Activated CD4-positive, alpha-beta T cell treated with anti-CD3 and anti-CD28 coated beads, Interleukin-2, amount 50 U/mL, for 1 hour (primary cell): ENCODE measurements around the gene SSB.
A peak's percentile ranks its signal among the peaks of the same experiment; 100 is the strongest.
"Not testable (repeated sequence)": the region's sequence is repeated elsewhere in the genome, so short reads cannot be mapped to it uniquely, and the experiment has no call there.

Source experiments
- DNase-seq: peaks from one replicate; pipeline ENCODE4 v3.0.0-alpha.2; 2020

The SSB gene

GRCh38 chr2:169782513-169782912 is 16.2 kb upstream of the SSB start:
- no peak for DNase-seq

DNA sequence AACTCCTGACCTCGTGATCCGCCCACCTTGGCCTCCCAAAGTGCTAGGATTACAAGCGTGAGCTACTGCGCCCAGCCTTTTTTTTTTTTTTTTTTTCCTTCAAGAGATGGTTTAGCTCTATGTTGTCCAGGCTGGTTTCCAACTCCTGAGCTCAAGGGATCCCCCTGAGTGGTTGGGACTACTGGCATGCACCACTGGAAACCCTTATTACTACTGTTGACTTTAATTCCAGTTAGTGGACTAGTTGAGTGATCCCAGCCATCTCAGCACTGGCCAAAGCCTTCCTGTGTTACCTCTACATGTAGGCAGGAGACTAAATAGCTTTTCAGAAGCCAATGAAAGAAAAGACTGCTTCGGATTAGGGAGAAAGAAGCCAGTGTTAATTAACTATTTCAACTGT is 8.1 kb upstream of the SSB start:
- no peak for DNase-seq

- DNase-seq: no peak
These were observed 3.5 kb upstream of the SSB start for GRCh38 chr2:169795181-169795580.

DNA sequence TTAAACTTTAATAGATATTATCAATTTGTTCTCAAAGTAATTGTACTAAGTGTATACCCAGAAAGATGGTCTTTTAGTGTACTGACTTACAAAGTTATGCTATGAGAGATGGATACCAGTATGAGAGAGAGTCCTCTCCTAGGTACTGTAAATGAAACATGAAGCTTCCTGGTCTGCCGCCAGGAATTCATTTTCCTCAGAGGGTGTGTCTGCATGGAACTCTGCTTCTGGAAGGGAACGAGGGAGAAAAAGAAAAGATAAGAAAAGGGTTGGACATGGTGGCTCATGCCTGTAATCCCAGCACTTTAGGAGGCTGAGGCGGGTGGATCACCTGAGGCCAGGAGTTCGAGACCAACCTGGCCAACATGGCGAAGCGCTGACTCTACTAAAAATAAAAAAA is 2.2 kb upstream of the SSB start:
- DNase-seq: no peak

GRCh38 chr2:169797601-169798000 is 1.1 kb upstream of the SSB start:
- DNase-seq: no peak

- DNase-seq: no peak
These were observed 314 bp upstream of the SSB start for GRCh38 chr2:169798397-169798717.

DNA sequence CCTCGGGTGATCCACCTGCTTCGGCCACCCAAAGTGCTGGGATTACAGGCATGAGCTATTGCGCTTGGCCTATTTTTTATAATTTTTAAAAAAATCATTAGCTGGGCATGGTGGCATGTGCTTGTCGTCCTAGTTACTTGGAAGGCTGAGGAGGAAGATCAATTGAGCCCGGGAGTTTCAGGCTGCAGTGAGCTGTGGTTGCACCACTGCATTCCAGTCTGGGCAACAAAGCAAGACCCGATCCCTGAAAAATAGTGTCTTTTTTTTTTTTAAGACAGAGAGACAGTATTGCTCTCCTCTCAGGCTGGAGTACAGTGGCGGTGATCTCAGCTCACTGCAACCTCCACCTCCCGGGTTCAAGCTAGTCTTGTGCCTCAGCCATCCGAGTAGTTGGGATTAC is 4.8 kb downstream of the SSB start:
- no peak for DNase-seq

GRCh38 chr2:169806586-169806985 is 7.9 kb downstream of the SSB start:
- no peak for DNase-seq

GRCh38 chr2:169808221-169808620 is 9.6 kb downstream of the SSB start:
- no peak for DNase-seq

DNA sequence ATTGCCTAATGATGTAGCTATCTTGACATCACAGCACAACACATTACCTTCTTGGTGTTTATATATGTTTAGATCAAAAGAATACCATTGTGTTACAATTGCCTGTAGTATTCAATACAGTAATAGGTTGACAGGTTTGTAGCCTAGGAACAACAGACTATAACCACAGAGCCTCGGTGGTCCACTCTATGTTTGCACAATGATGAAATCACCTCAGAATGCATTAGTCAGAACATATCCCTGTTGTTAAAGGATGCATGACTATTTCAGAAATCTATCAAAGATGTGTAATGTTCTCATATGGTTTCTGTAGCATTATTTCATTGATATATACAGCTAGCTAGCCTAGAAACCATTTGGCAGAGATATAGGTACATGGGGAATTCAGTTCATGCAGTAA is 17.2 kb downstream of the SSB start:
- no peak for DNase-seq

- not testable (repeated sequence) for DNase-seq
These were observed 18.3 kb downstream of the SSB start for GRCh38 chr2:169816961-169817360.

DNA sequence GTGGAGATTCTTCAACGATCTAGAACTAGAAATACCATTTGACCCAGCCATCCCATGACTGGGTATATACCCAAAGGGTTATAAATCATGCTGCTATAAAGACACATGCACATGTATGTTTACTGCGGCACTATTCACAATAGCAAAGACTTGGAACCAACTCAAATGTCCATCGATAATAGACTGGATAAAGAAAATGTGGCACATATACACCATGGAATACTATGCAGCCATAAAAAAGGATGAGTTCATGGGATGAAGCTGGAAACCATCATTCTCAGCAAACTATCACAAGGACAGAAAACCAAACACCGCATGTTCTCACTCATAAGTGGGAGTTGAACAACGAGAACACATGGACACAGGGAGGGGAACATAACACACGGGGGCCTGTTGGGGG is 18.7 kb downstream of the SSB start:
- DNase-seq: not testable (repeated sequence)

DNA sequence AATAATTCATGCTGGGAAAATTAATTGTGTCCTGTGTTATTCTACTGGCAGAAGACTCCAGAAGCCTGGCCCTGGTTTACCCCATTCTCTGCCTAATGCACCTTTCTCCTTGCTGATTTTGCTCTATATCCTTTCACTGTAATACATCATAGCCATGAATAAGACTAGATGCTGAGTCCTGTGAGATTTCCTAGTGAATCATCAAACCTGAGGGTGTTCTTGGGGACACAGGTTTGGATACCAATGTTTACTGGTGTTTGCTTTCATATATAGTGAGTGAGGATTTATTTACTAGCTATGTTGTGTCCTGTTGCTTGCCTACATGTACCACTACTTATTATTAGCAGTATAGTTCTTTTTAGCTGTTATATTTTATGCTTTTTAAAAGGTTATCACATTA is 19.6 kb downstream of the SSB start:
- DNase-seq: no peak

DNA sequence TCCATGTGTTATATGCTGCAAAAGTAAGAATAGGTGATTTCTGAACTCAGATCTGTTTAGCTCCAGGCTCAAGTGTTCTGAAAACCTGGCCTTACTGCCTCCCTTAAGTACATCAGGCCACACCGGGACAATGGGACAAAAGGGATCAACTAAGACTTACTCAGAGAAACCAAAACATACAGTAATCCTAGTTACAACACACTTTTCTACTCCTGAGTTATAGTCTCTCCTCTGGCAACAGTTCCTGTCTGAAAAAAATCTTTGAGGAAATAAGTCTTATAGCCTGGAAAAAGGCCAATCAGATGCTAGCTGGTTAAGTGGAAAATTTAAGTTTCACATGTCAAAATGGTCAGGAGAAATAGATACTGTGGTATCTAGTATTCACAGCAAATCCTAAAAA is 20.4 kb downstream of the SSB start:
- no peak for DNase-seq

- DNase-seq: not testable (repeated sequence)
These were observed 21.4 kb downstream of the SSB start for GRCh38 chr2:169820101-169820500.

DNA sequence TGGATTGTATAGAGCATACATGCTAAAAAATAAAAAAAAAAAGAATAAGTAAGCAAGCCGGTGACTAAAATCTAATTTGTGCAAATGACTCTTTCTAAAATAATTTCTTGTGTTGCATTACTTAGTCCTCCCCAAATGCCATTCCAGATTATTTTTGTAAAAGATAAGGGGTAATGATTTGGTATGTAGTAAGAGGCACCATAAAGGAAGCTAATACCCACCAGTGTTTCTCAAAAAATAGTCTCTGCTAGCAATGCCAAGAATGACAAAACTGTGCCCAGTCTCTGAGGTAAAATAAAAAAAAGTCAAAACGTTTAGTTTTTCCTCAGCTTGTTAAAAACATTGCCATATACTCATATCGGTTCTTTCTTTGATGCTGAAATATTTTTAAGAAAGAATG is 23.4 kb downstream of the SSB start:
- no peak for DNase-seq

- DNase-seq: no peak
These were observed 24.2 kb downstream of the SSB start for GRCh38 chr2:169822785-169823392.

- DNase-seq: no peak
These were observed 25.3 kb downstream of the SSB start for GRCh38 chr2:169823996-169824372.

GRCh38 chr2:169824373-169825333 is 26.0 kb downstream of the SSB start, which contains the start of gene METTL5:
Gene METTL5, minus strand, starts transcription at chr2:169824905. Its CDS starts 308 bp downstream, at chr2:169824597.
- DNase-seq: peak; percentile 68

- DNase-seq: peak; percentile 89
These were observed 28.8 kb downstream of the SSB start, which contains the start of gene UBR3 for GRCh38 chr2:169827272-169828140. Gene UBR3, plus strand, starts transcription at chr2:169827454. Its CDS starts 54 bp downstream, at chr2:169827508.

- DNase-seq: peak; percentile 39
These were observed 29.6 kb downstream of the SSB start for GRCh38 chr2:169828141-169828811.

DNA sequence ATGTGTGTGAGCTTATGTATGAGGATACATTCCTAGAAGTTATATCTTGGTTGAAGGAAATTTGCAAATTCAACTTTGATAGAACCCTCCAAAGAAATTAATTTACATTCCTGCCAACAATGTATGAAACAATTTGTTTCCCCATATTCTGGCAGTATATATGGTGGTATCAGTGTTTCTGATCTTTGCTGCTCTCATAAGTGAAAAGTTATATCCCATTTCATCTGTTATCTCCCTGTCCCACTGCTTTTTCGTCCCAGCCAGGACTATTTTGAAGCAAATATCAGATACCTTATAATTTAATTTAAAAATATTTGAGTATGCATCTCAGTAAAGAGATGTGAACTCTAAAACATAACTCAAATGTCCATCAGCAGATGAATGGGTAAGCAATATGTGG is 35.7 kb downstream of the SSB start:
- DNase-seq: no peak
